Measurements from ENCODE around the gene ANO1. TPM values are rescaled to one million over a fixed set of nuclear protein-coding genes. Genes with fewer than 3 reads are reported as not detected.

ANO1 gene
- total RNA-seq, 4 donors from 2014 or later, result 1.7 to 13.9 (median 5.3) TPM

DNA sequence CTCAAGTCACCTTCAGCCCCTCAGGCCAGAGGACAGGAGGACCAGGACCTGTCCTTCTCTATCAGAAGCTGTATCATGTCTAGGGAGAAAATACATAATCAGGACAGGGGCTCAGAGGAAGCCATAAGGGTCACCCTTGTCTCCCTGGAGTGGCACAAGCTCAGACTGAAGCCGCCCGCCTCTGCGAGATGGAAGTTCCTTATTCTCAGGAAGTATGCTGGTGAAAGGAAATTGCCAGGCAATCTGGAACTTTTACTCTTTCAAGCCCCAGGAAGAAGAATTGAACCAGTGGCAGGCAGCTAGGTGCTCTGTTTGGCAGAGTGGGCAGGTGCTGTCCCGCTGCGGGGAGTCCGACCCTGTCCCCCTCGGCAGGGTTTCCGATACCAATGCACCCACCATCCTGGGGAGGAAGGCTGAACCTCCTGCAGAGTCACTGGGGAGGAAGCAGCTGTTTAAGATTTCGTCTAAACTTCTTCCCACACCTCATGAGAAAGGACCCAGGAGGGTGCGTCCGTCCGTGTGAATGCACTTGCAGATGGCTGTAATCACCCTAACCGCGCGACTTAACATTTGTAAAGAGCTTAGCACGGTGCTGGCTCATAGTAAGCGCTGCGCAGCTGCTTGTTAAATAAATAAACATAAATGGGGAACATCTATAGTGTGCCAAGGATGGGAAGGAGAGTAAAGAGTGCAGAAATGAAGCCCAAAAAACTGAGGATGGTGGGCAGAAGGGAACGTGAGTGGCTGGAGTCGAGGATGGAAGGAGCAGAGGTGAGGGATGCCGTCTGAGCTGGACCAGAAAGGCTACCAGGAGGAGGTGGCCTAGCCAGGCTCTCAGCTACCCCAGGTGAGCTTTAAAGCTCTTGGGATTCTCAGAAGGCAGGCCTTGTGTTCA, 5.0 kb upstream of the ANO1 start:
- ATAC-seq (ENCODE audit: low FRiP score), result no peak

GRCh38 chr11:70073871-70074371, 4.2 kb upstream of the ANO1 start:
- DNase-seq (ENCODE audit: low spot score) (no peak), ATAC-seq (ENCODE audit: low FRiP score) (no peak)
- TF ChIP-seq, protein P1, sequence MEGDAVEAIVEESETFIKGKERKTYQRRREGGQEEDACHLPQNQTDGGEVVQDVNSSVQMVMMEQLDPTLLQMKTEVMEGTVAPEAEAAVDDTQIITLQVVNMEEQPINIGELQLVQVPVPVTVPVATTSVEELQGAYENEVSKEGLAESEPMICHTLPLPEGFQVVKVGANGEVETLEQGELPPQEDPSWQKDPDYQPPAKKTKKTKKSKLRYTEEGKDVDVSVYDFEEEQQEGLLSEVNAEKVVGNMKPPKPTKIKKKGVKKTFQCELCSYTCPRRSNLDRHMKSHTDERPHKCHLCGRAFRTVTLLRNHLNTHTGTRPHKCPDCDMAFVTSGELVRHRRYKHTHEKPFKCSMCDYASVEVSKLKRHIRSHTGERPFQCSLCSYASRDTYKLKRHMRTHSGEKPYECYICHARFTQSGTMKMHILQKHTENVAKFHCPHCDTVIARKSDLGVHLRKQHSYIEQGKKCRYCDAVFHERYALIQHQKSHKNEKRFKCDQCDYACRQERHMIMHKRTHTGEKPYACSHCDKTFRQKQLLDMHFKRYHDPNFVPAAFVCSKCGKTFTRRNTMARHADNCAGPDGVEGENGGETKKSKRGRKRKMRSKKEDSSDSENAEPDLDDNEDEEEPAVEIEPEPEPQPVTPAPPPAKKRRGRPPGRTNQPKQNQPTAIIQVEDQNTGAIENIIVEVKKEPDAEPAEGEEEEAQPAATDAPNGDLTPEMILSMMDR (IDR thresholded peaks at IDR 0.05), result no peak

More for the DNA sequence above, 5.0 kb upstream of the ANO1 start:
- TF ChIP-seq, protein P1 (IDR thresholded peaks at IDR 0.05), result no peak
- DNase-seq (ENCODE audit: low spot score), result no peak

- ATAC-seq (ENCODE audit: low FRiP score) (no peak), DNase-seq (ENCODE audit: low spot score) (no peak)
- TF ChIP-seq, protein P1 (IDR thresholded peaks at IDR 0.05), result no peak
Measured at GRCh38 chr11:70074746-70075145, 3.4 kb upstream of the ANO1 start.

DNA sequence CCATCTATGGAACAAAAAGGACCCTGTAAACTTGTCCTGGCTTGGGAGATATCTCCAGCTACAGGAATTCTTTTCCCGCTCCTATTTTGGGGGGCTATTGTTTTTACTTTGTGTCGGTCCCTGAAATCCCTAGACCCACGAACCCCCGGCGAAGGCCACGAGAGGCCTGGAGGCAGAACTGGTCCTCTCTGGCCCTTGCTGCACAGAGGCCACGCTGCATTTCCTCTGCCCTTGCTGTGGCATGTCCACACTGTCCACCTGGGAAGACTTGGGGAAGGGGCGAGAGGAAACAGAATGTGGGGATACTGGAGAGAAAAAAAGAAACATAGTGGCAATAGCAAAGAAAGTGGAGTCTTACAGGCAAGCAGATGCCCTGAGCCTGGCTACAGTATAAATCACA, 2.3 kb upstream of the ANO1 start:
- no peak for DNase-seq (ENCODE audit: low spot score)
- no peak for ATAC-seq (ENCODE audit: low FRiP score)
- TF ChIP-seq, protein P1 (IDR thresholded peaks at IDR 0.05), result no peak

DNA sequence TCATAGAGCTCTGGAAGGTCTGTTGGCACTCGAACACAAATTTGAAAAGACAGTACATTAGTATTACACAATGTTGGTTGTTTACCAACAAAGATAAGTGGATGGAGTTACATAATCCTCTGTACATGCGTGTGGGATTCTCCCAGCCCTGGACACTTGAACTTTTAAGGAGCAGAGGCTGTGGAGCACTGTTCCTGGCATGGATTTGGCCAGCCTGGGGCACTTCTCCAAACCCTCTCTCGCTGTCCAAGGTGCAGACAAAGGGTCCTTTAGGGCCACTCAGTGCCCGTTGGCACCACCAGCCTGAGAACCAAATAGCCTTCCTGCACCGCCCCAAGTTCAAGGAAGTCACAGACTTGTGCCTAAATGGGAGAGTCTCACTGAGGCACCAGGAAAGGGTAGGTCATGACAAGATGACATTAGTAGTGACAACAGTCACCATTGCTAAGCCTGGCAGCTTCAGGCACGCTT, 1.6 kb upstream of the ANO1 start:
- ATAC-seq (ENCODE audit: low FRiP score) (no peak), DNase-seq (ENCODE audit: low spot score) (no peak)
- TF ChIP-seq, protein P1 (IDR thresholded peaks at IDR 0.05), result no peak

GRCh38 chr11:70077411-70078094, 564 bp upstream of the ANO1 start:
- DNase-seq (ENCODE audit: low spot score) (no peak), ATAC-seq (ENCODE audit: low FRiP score) (no peak)
- TF ChIP-seq, protein P1 (IDR thresholded peaks at IDR 0.05), result no peak
